ENCODE measurements around the gene METTL3.

DNA sequence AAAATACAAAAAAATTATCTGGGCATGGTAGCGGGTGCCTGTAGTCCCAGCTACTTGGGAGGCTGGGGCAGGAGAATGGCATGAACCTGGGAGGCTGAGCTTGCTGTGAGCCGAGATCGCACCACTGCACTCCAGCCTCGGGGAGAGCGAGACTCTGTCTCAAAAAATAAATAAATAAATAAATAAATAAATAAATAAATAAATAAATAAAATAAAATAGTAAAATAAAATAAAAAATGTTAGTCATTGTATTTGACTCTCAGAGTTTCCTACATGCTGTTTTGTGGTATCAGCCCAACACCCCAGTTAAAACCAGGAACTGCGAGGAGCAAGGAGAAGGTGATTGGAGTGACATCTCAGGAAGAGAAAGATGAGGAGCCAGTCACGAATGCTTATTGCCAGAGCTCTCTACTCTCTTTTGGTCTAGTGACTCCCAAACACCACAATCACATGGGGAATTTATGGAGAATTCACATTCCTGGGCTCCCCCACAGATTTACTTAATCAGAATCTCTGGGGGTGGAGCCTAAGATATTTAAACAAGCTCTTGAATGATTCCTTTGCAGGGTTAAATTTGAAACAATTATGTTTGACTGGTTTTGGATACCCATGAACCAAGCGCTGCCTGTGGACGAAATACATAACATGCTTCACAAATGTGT, 30.4 kb upstream of the METTL3 start:
- TF ChIP-seq, protein P1, sequence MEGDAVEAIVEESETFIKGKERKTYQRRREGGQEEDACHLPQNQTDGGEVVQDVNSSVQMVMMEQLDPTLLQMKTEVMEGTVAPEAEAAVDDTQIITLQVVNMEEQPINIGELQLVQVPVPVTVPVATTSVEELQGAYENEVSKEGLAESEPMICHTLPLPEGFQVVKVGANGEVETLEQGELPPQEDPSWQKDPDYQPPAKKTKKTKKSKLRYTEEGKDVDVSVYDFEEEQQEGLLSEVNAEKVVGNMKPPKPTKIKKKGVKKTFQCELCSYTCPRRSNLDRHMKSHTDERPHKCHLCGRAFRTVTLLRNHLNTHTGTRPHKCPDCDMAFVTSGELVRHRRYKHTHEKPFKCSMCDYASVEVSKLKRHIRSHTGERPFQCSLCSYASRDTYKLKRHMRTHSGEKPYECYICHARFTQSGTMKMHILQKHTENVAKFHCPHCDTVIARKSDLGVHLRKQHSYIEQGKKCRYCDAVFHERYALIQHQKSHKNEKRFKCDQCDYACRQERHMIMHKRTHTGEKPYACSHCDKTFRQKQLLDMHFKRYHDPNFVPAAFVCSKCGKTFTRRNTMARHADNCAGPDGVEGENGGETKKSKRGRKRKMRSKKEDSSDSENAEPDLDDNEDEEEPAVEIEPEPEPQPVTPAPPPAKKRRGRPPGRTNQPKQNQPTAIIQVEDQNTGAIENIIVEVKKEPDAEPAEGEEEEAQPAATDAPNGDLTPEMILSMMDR (IDR thresholded peaks at IDR 0.05): no peak
- no peak for TF ChIP-seq EP300 (IDR thresholded peaks at IDR 0.05; ENCODE audit: low read depth)
- no peak for TF ChIP-seq POLR2A (IDR thresholded peaks at IDR 0.05)

Measured in transverse colon (tissue), 3 donors.